NCI-H510A (cell line): ENCODE results near the gene C1QA.

ENCODE experiments used
- DNase-seq: peaks from one replicate; lab custom pipeline; 2025; lab: John Stamatoyannopoulos, UW

The C1QA gene

GRCh38 chr1:22612671-22613571 lies 23.5 kb upstream of the C1QA start:
- no peak for DNase-seq

- DNase-seq, result no peak
Measured at GRCh38 chr1:22613572-22613918, 22.9 kb upstream of the C1QA start.

GRCh38 chr1:22613951-22614350 lies 22.5 kb upstream of the C1QA start:
- no peak for DNase-seq

- DNase-seq, result no peak
Measured at GRCh38 chr1:22615886-22616285, 20.5 kb upstream of the C1QA start.

GRCh38 chr1:22616571-22616970 lies 19.9 kb upstream of the C1QA start:
- DNase-seq, result no peak

GRCh38 chr1:22618056-22618455 lies 18.4 kb upstream of the C1QA start:
- peak; percentile 64 for DNase-seq

GRCh38 chr1:22619252-22619651 lies 17.2 kb upstream of the C1QA start:
- DNase-seq, result no peak

GRCh38 chr1:22619798-22620197 lies 16.6 kb upstream of the C1QA start:
- no peak for DNase-seq

GRCh38 chr1:22621761-22622160 lies 14.7 kb upstream of the C1QA start:
- DNase-seq, result no peak

- DNase-seq, result no peak
Measured at GRCh38 chr1:22625262-22625925, 11.0 kb upstream of the C1QA start.

GRCh38 chr1:22626237-22627157 lies 9.9 kb upstream of the C1QA start:
- no peak for DNase-seq

- peak; percentile 64 for DNase-seq
Measured at GRCh38 chr1:22627331-22627730, 9.1 kb upstream of the C1QA start.

- no peak for DNase-seq
Measured at GRCh38 chr1:22628698-22629444, 7.6 kb upstream of the C1QA start.

GRCh38 chr1:22629886-22630285 lies 6.5 kb upstream of the C1QA start:
- DNase-seq, result no peak

- no peak for DNase-seq
Measured at GRCh38 chr1:22633697-22634463, 2.5 kb upstream of the C1QA start.

- no peak for DNase-seq
Measured at GRCh38 chr1:22635436-22635835, 992 bp upstream of the C1QA start.

GRCh38 chr1:22636927-22637326 lies 499 bp downstream of the C1QA start:
- no peak for DNase-seq

GRCh38 chr1:22637907-22638445 lies 1.5 kb downstream of the C1QA start:
- DNase-seq, result no peak

GRCh38 chr1:22638476-22639234 lies 2.2 kb downstream of the C1QA start:
- DNase-seq, result no peak

- DNase-seq, result no peak
Measured at GRCh38 chr1:22639286-22639685, 2.9 kb downstream of the C1QA start.
